ENCODE measurements around the gene SEZ6L2. TPM values are rescaled to one million over a fixed set of nuclear protein-coding genes. Genes with fewer than 3 reads are reported as not detected.

Gene SEZ6L2
- total and polyA plus RNA-seq, 2 experiments from 2014 or later: 18.0 to 71.9 TPM

- TF ChIP-seq EZH2 (IDR thresholded peaks at IDR 0.05; ENCODE audit: low read depth, unreplicated experiment) (no peak), EZH2phosphoT487 (IDR thresholded peaks at IDR 0.05; ENCODE audit: unreplicated experiment) (no peak), ETS1 (IDR thresholded peaks at IDR 0.05) (no peak), STAT1 (IDR thresholded peaks at IDR 0.05; ENCODE audit: unreplicated experiment) (no peak), ZNF462 (CRISPR knock-in tag; IDR thresholded peaks at IDR 0.05) (no peak), ZNF114 (CRISPR knock-in tag; IDR thresholded peaks at IDR 0.05) (no peak), JUNB (IDR thresholded peaks at IDR 0.05; ENCODE audit: unreplicated experiment) (no peak), POLR2AphosphoS5 (IDR thresholded peaks at IDR 0.05; ENCODE audit: low read depth) (no peak), REST (IDR thresholded peaks at IDR 0.05; ENCODE audit: unreplicated experiment) (no peak), CREB1 (CRISPR knock-in tag; IDR thresholded peaks at IDR 0.05; ENCODE audit: low read depth) (no peak), NANOG (IDR thresholded peaks at IDR 0.05; ENCODE audit: borderline replicate concordance) (no peak), CTCF (conservative IDR thresholded peaks at IDR 0.05; ENCODE audit: low read depth in 2 of 2) (no peak), ZNF331 (CRISPR knock-in tag; IDR thresholded peaks at IDR 0.05; ENCODE audit: low read depth) (no peak)
- peaks cover 3% of the 10 kb centered on the region; the same call in 1 of the 2 replicates for H3K36me3 ChIP-seq (ENCODE audit: insufficient read depth)
- Mint-ChIP-seq H3K9me3 (no peaks in the 10 kb centered on the region), H3K4me3 (no peak overlapping the region), H3K27ac (no peak overlapping the region), H3K27me3 (ENCODE audit: insufficient read depth, low read depth, poor library complexity) (peaks cover 5% of the 10 kb centered on the region), H3K36me3 (ENCODE audit: low read depth) (peaks cover 11% of the 10 kb centered on the region; the same call in 2 of the 3 replicates), H3K4me1 (peaks cover 15% of the 10 kb centered on the region)
- no peaks in the 10 kb centered on the region; the same call in none of the 2 replicates for H4K20me1 ChIP-seq (replicated peaks; ENCODE audit: insufficient read depth)
- peaks cover 25% of the 10 kb centered on the region for H3K79me2 ChIP-seq (replicated peaks; ENCODE audit: insufficient read depth)
- no peaks in the 10 kb centered on the region for H3K9me2 ChIP-seq (ENCODE audit: insufficient read depth)
- peaks cover 8% of the 10 kb centered on the region; the same call in 1 of the 2 replicates for H3K4me1 ChIP-seq (ENCODE audit: insufficient read depth)
- ATAC-seq: no peak
- H3K4me3 ChIP-seq: no peak overlapping the region
- H2AFZ ChIP-seq: no peak overlapping the region
- H3K27ac ChIP-seq (ENCODE audit: low read depth): no peak overlapping the region
- no peak for DNase-seq (ENCODE audit: low spot score)
- no peaks in the 10 kb centered on the region for H3K27me3 ChIP-seq (ENCODE audit: insufficient read depth)
- peaks cover 5% of the 10 kb centered on the region; the same call in 1 of the 2 replicates for H3F3A ChIP-seq (replicated peaks; ENCODE audit: low read depth)
- H3K4me2 ChIP-seq: no peak overlapping the region
Observed at GRCh38 chr16:29922326-29922725, 23.0 kb upstream of the SEZ6L2 start.

Data from GM23338 (cell line).